ENCODE measurements around the gene TAF8.
"Not testable (repeated sequence)": the region's sequence is repeated elsewhere in the genome, so short reads cannot be mapped to it uniquely, and the experiment has no call there.

The TAF8 gene

GRCh38 chr6:42050297-42051267 lies at the start of gene TAF8:
Gene TAF8 (plus strand): TSS chr6:42050524. CDS start chr6:42050542, 18 bp downstream.
- DNase-seq (ENCODE audit: low read depth in 1 of 2, low spot score in 1 of 2) = peak; percentile 76 to 79

- DNase-seq (ENCODE audit: low read depth in 1 of 2, low spot score in 1 of 2) = no peak
Measured at GRCh38 chr6:42001506-42001905, 48.8 kb upstream of the TAF8 start.

GRCh38 chr6:42003658-42004057 lies 46.7 kb upstream of the TAF8 start:
- DNase-seq (ENCODE audit: low read depth in 1 of 2, low spot score in 1 of 2) = not testable (repeated sequence)

GRCh38 chr6:42007286-42008137 lies 42.8 kb upstream of the TAF8 start:
- no peak for DNase-seq (ENCODE audit: low read depth in 1 of 2, low spot score in 1 of 2)

GRCh38 chr6:42008138-42008528 lies 42.2 kb upstream of the TAF8 start:
- DNase-seq (ENCODE audit: low read depth in 1 of 2, low spot score in 1 of 2) = not testable (repeated sequence)

GRCh38 chr6:42009844-42010184 lies 40.5 kb upstream of the TAF8 start:
- DNase-seq (ENCODE audit: low read depth in 1 of 2, low spot score in 1 of 2) = no peak

- no peak for DNase-seq (ENCODE audit: low read depth in 1 of 2, low spot score in 1 of 2)
Measured at GRCh38 chr6:42010185-42010891, 40.0 kb upstream of the TAF8 start.

- no peak for DNase-seq (ENCODE audit: low read depth in 1 of 2, low spot score in 1 of 2)
Measured at GRCh38 chr6:42010909-42011308, 39.4 kb upstream of the TAF8 start.

GRCh38 chr6:42012501-42013133 lies 37.7 kb upstream of the TAF8 start:
- no peak for DNase-seq (ENCODE audit: low read depth in 1 of 2, low spot score in 1 of 2)

GRCh38 chr6:42013134-42013516 lies 37.2 kb upstream of the TAF8 start:
- no peak for DNase-seq (ENCODE audit: low read depth in 1 of 2, low spot score in 1 of 2)

- no peak for DNase-seq (ENCODE audit: low read depth in 1 of 2, low spot score in 1 of 2)
Measured at GRCh38 chr6:42017021-42017643, 33.2 kb upstream of the TAF8 start.

- DNase-seq (ENCODE audit: low read depth in 1 of 2, low spot score in 1 of 2) = no peak
Measured at GRCh38 chr6:42020967-42021366, 29.4 kb upstream of the TAF8 start.

- peak in 1 of 2 donors; percentile 48 for DNase-seq (ENCODE audit: low read depth in 1 of 2, low spot score in 1 of 2)
Measured at GRCh38 chr6:42021847-42022754, 28.2 kb upstream of the TAF8 start.

GRCh38 chr6:42022755-42023384 lies 27.5 kb upstream of the TAF8 start:
- DNase-seq (ENCODE audit: low read depth in 1 of 2, low spot score in 1 of 2) = no peak

GRCh38 chr6:42025066-42025844 lies 25.1 kb upstream of the TAF8 start:
- no peak for DNase-seq (ENCODE audit: low read depth in 1 of 2, low spot score in 1 of 2)

GRCh38 chr6:42025845-42026243 lies 24.5 kb upstream of the TAF8 start:
- no peak for DNase-seq (ENCODE audit: low read depth in 1 of 2, low spot score in 1 of 2)

GRCh38 chr6:42026540-42026939 lies 23.8 kb upstream of the TAF8 start:
- DNase-seq (ENCODE audit: low read depth in 1 of 2, low spot score in 1 of 2) = no peak

All from stimulated activated CD4-positive, alpha-beta T cell treated with anti-CD3 and anti-CD28 coated beads, Interleukin-15, amount 100 ng/mL, for 1 hour (primary cell).